HG03025 (cell line): ENCODE measurements around the gene SLC27A3.
"Not testable (repeated sequence)": the region's sequence is repeated elsewhere in the genome, so short reads cannot be mapped to it uniquely, and the experiment has no call there.

Experiments used
- ATAC-seq: cut with Tn5 transposase; IDR thresholded peaks from one replicate; pipeline ENCODE4 v1.9.1; 2021; ENCODE audit warnings: mild to moderate bottlenecking, moderate library complexity; ENCODE audit not compliant: unreplicated experiment, low FRiP score

SLC27A3 gene

DNA sequence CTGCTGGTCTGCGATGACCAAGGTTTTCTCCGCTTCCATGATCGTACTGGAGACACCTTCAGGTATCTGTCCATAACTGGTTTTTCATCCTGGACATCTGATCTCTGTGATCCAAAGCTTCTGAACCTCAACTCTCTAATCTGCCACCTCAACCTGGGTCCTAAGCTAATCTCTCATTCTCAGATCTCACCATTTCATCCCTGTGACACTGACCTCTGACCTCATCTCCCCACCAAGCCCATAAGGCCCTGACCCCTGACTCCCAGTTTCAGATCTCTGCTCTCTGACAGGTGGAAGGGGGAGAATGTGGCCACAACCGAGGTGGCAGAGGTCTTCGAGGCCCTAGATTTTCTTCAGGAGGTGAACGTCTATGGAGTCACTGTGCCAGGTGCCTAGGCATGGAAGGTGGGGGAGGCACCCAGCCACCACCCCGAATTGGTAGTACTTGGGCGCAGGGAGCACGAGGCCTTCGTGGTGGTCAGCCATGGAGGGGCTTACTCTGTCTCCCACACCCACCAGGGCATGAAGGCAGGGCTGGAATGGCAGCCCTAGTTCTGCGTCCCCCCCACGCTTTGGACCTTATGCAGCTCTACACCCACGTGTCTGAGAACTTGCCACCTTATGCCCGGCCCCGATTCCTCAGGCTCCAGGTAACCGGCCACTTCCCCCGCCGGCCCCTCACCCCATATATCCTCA is 3.8 kb downstream of the SLC27A3 start:
- ATAC-seq, result no peak

DNA sequence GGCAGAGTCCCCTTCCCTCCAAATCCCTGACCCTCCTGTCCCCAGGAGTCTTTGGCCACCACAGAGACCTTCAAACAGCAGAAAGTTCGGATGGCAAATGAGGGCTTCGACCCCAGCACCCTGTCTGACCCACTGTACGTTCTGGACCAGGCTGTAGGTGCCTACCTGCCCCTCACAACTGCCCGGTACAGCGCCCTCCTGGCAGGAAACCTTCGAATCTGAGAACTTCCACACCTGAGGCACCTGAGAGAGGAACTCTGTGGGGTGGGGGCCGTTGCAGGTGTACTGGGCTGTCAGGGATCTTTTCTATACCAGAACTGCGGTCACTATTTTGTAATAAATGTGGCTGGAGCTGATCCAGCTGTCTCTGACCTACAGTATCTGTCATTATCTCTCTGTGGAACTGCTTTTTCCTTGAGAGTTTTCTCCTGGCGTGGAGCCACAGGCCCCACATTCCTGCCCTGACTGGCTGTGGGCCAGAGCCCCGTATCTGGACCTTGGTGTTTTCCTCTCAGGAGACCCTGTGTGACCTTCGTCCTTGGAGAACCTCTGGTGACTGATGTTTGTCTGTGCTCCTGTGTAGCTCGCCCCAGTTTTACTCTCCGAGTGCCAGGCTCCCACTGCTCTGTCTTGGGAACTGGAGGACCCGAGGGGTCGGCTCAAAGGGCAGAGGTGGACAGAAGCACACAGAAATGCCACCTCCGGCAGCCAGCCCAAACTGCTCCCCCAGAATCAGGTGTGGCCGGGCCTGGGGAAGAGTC is 4.8 kb downstream of the SLC27A3 start:
- no peak for ATAC-seq

DNA sequence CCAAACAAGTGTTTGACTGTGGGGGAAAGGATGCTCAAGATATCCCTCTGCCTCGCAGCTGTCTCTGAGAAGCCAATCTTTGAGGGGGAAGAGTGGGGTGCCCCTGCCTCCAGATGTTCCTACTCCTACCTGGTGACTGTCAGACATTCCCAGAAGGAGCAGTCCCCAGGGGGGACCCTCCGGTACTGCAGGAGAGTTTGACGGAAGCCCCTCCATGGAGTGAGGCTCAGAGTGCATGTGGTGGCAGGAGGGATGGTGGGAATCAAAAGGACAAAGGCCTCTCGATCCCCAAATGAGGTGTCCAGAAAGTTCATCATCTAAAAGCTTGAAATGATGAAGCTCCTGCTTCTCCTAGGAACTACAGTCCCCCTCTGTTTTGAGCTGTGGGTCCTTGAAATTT is 5.3 kb downstream of the SLC27A3 start:
- no peak for ATAC-seq

DNA sequence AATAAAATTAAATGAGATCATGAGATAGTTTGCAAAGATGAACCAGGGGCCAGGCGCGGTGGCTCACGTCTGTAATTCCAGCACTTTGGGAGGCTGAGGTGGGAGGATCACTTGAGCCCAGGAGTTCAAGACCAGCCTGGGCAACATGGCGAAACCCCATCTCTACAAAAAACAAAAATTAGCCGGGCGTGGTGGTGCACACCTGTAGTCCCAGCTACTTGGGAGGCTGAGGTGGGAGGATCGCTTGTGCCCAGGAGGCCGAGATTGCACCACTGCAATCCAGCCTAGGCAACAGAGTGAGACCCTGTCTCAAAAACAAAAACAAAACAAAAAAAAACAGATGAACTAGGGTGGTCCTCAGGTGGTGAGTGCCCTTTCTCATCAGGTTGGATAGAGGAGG is 7.4 kb downstream of the SLC27A3 start:
- not testable (repeated sequence) for ATAC-seq

DNA sequence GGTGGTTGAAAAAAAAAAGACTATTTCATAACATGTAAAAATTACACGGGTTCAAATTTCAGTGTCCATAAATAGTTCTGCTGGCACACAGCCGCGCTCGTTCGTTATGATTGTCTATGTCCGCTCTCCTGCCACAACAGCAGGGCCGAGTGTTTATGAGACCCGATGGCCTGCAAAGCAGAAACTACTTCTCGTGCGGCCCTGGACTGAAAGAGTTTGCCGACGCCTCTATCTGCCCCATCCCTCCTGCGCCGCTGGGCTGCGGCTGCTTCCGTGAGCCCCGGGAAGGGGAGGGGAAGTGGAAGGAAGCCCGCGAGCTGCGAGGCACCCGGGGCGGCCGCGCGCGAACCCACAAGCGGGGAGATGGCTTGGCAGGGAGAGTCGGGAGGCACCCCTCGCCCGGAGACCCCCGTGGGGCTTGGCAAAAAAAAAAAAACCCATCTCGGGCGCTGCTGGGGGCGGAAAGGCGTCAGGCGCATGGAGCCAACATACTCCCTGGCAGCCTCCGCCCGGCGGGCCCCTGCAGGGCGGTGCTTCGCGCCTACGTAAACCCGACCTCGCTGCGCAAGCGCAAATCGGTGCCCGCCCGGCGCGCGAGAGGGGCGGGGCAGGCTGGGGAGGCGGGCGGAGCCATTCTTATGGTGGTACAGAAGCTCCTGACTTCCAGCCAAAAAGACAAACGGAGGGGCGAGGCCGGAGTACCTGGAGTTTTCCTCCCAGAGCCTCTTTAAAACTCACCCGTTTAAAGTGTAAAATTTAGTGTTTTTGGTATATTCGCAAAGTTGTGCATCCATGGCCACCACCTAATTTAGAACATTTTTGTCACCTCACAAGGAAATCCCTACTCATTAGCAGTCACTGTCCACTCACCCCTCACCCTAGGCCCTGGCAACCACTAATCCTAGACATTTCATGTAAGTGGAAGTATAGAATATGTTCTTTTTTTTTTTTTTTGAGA is 8.3 kb downstream of the SLC27A3 start:
- peak; percentile 67 for ATAC-seq

DNA sequence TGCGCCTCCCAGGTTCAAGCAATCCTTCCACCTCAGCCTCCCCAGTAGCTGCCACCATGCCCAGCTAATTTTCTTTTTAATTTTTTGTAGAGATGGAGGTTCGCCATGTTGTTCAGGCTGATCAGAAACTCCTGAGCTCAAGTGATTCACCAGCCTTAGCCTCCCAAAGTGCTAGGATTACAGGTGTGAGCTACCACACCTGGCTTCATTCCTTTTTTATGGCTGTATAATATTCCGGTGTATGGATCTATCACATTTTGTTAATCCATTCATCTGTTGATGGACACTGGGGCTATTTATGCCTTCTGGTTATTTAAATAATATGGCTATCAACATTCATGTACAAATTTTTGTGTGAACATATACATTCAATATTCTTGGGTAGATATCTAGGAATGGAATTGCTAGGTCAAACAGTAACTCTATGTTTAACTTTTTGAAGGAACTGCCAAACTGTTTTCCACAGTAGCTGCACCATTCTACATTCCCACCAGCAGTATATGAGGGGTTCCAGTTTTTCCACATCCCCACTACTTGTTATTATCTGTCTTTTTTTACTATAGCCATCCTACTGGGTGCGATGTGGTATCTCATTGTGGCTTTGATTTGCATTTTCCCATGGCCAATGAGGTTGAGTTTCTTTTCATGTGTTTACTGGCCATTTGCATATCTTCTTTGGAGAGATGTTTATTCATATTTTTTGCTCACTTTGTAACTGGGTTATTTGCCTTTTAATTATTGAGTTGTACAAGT is 11.0 kb downstream of the SLC27A3 start:
- no peak for ATAC-seq

DNA sequence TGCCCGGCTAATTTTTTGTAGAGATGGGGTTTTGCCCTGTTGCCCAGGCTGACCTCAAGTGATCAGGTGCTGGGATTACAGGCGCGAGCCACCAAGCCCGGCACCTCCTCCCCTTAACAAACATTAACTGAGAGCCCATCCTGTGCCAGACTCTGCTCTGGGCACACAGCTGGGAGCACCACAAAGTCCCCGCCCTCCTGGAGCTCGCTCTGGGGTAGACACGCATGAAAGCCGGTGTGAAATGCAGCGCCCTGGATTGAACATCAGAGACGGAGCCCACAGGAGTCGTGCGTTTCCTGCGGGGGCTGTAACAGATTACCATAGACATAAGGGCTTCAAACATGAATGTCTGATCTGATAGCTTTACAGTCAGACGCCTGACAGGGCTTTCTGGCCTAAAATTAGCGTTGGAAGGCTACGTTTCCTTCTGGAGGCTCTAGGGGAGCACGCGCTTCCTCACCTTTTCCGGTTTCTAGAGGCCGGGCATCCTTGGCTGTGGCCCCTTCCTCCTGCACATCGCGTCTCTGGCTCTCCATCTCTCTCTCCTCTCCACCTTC is 14.3 kb downstream of the SLC27A3 start:
- no peak for ATAC-seq

DNA sequence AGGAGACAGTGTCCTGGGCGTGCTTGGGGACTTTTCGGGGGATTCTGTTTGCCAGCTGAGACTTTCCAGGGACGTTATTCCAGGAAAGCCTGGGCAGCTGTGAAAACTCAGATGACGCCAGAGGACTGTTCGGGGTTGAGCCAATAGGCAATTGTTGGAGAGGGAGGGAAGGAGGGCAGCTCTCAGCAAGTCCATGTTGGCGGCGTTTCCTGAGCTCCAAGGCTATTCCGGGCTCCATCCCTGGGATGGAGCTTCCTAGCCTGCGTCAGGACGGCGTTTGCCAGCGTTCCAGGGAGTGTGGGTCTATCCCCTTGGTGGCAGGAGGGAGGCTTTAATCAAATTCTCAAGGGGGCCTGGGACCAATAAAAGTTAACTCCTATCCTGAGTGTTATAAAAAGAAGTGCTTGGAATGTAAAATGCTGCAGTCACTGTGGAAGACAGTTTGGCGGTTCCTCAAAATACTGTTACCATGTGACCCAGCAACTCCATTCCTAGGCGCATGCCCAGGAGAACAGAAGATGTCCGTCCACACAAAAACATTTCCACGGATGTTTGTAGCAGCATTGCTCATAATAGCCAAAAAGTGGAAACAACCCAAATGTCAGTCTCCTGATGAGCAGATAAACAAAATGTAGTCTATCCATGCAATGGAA is 15.2 kb downstream of the SLC27A3 start:
- ATAC-seq, result no peak

DNA sequence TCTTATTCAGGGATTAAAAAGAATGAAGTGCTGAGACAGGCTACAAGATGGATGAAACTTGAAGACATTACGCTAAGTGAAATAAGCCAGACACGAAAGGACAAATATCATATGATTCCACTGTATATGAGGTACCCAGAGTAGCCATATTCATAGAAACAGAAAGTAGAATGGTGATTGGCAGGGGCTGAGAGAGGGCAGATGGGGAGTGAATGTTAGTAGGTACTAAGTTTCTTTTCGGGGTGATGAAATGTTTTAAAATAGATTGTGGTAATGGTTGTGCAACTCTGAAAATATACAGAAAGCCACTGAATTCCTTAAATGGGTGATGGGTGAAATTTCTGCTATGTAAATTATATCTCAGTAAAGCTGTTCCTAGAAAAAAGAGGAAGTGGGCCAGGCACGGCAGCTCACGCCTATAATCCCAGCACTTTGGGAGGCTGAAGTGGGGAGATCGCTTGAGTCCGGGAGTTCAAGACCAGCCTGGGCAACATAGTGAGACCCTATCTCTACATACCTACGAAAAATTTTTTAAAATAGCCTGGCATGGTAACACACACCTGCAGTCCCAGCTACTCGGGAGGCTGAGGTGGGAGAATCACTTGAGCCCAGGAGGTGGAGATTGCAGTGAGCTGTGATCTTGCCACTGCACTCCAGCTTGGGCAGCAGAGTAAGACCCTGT is 15.9 kb downstream of the SLC27A3 start:
- peak; percentile 67 for ATAC-seq

DNA sequence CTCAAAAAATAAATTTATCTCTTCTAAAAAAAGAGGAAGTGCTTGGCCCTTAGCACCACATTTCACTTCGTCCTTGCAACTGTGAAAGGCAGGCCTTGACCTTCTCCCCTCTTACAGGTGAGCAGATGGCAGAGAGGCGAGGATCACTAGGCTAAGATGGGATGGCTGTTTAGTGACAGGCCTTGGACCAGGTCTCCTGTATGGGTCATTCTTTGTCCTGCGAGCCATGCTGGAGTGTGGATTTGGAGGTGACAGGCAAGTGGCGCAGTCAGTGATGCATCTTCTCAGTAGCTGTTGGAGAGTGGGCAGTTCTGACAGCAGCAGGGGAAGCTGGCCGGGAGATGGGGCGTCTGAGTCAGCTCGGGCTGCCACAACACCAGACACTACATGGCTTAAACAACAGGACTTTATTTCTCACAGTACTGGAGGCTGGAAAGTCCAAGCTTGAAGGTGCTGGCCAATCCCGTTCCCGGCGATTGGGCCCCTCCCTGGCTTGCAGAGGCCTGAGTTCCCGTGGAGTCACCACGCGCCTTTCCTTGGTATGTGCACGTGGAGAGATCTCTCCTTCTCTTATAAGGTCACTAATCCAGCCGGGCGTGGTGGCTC is 16.5 kb downstream of the SLC27A3 start:
- peak; percentile 4 for ATAC-seq

DNA sequence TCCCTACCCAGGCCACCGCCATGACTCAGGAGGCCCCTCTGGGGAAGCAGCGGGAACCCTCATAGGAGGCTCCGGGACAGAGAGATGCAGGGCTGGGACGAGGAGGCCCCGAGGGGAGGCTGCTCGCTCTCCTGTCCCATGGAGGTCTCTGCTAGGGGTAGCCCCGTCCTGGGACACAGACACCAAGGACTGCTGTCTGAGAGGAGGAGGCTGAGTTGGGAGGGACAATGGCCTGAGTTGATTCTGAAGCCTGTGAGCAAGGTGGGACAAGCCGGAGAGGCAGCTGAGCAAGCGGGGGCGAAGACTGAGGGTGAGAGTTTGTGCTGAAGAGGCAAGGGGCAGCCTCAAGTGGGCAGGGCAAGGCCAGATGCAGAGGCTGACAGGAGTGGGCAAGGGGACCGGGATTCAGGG is 17.4 kb downstream of the SLC27A3 start:
- ATAC-seq, result no peak

DNA sequence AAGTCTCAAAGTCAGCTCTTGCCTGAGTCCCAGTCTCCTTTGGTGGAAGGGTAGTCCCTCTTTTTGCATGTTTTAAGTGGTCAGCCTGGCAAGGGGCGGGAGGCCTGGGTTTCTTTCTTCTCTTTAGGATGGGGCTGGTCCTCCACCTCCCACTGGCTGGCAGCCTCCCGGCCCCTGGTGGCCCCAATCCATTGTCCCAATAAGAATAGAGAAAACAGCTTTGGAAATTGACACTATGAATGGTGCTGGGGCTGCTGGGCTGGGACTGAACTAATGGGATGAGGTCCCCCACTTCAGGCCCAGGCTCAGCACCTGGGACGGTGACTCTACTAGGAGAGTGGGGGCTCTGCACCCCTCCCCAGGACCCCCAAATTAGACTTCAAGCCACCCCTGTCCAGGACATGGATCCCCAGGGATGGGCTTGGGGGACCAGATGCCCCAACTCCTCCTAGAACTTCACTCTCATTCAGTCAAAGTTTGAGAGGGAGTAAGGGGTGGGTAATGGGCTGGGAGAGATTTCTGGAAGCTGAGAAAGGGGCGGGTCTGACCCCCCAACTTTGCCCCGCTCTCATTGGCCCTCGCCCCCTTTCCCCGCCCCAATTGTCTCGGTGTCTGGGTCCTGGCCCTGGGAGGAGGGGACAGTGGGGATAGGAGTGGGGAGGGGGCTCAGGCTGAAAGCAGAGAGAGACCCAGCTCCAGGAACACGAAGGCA is 18.2 kb downstream of the SLC27A3 start:
- no peak for ATAC-seq

DNA sequence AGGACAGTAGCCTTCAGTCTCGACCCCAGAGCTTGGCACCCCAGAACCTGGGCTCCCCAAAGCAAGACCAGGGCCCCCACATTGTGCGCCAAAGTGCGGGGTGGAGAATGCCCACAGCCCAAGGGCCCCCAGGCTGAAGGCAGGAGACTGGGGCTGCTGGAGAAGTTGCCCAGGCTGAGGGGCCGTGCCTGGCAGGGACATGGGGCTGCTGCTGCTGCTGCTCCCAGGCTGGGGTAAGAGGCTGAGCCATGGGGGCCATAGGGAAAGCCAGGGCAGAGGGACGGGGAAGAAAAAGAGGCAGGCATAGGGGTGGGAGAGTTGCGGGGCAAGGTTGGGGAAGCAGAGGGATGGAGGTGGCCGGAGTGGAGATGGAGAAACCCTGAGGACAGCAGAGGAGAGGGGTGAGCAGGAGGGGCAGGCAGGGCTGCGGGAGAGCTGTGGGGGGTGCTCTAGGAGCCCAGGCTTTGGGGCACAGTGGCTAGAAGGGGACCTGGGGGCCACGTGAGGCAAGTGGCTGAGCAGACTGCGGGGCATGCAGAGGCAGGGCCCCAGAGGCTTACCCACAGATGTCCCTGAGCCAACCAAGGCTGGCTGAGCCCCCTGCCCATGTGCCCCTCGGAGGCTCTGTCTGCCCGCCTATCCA is 18.9 kb downstream of the SLC27A3 start:
- ATAC-seq, result no peak

DNA sequence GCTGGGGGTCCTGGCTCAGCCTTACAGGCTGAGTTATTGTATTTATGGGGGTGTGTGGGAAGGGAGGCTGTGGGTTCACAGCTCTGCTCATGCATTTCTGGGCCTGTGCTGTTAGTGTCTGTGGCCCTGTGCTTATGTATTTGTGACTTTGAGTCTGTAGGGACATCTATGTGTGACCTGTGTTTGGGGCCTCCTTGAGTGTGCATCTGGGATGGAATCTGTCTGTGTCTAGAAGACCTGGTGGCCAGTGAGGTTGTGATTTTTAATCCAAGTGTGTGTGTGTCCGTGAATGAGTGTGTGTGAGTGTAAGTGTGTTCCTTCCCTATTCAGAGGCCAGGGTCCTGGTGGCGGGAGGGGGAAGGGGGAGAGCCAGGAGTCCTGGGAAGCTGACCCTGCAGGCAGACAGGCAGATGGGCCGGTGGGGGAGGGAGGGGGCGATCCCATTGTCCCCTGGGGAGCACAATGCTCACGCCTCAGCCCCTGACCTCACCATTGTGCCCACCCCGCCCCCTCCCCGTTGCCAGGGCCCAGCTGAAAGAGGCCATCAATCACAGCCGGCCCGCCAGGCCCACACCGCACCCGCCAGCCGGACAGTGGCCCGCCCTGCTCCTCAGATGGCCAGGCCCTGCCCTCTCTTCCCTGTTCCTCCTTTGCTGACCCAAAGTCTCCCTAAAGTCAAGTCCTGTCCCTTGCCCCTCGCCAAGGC is 19.6 kb downstream of the SLC27A3 start:
- ATAC-seq, result no peak

DNA sequence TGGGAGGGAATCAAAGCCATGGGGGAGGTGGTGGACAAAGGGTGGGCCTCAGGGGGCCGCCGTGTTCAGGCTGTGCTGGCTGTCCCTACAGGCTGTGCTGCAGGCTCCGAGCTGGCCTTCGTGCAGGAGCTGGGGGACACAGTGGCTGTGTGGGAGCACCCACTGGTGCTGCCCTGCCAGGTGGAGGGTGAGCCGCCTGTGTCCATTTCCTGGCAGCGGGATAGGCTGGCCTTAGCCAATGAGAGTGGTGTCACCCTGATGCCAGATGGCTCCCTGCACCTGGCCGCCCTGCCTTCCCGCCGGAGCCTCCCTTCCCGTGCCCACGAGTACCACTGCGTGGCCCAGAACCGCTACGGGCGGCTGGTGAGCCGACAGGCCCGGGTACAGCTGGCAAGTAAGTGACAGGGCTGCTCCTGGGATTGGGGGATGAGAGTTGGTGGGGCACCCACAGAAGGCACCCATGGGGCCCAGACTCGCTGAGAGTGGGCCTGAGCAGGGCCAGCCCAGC is 20.2 kb downstream of the SLC27A3 start:
- ATAC-seq, result no peak

DNA sequence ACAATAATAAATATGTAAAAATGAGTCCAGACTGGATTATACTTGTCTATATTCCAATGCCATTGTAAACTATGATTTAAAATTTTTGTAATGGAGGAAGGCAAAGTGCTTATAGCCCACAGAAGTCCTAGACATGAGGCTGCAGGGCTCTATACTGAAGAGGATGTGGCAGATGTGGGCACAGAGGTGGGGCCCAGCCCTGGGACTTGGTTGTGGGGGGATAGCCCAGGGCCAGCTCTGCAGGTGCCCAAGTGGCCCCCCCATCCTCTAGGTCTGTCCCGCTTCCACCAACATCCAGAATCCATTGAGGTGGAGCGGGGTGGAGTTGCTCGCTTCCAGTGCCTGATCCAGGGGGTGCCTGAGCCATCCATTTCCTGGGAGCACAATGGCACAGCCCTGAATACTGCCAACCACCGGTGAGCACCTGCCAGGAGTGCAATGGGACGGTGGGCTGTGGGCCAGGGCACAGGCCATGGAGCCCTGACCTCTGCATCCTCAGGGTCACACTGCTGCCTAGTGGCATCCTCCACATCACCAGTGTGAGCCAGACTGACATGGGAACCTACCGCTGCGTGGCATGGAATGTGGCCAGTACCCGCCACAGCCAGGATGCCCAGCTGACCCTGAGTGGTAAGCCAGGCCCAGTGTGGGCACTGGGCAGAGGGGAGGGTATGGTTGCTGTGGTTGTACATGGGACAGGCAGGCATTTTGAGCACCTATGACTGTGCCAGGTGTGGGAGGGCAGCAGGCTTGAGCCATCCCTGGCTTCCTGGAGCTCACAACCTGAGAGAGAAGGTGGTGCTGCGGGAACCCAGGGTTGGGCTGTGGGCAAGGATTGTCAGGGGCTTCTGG is 21.0 kb downstream of the SLC27A3 start:
- no peak for ATAC-seq
